H9 (cell line): ENCODE measurements around the gene CRAT. TPM values are rescaled to one million over a fixed set of nuclear protein-coding genes. Genes with fewer than 3 reads are reported as not detected.

Experiments
- DNase-seq: peaks from one replicate; pipeline ENCODE4 v3.0.0-alpha.2; 2017
- H2AFZ ChIP-seq: one replicate; pipeline ENCODE4 v1.6.1; 2013; ENCODE audit warnings: mild to moderate bottlenecking, low read length, control low read depth, moderate library complexity
- H2AK5ac ChIP-seq: 2 replicates; pipeline ENCODE4 v1.6.1; 2013; ENCODE audit warnings: low read length, control low read depth, mixed read lengths; ENCODE audit not compliant: insufficient read length
- H2BK120ac ChIP-seq: one replicate; pipeline ENCODE4 v1.6.1; 2013; ENCODE audit warnings: low read depth, mild to moderate bottlenecking, low read length, control low read depth, inconsistent platforms; ENCODE audit not compliant: poor library complexity, severe bottlenecking
- H2BK12ac ChIP-seq: 2 replicates; pipeline ENCODE4 v1.6.1; 2013; ENCODE audit warnings: low read length, control low read depth, mixed read lengths, low read depth; ENCODE audit not compliant: insufficient read length
- H2BK15ac ChIP-seq: 2 replicates; pipeline ENCODE4 v1.6.1; 2013; ENCODE audit warnings: low read depth, low read length, control low read depth
- H2BK20ac ChIP-seq: one replicate; pipeline ENCODE4 v1.6.1; 2013; ENCODE audit warnings: low read depth, mild to moderate bottlenecking, low read length, control low read depth, inconsistent platforms; ENCODE audit not compliant: poor library complexity, severe bottlenecking
- H2BK5ac ChIP-seq: 2 replicates; pipeline ENCODE4 v1.6.1; 2013; ENCODE audit warnings: low read length, control low read depth, mixed read lengths; ENCODE audit not compliant: insufficient read length
- H3K14ac ChIP-seq: 2 replicates; pipeline ENCODE4 v1.6.1; 2013; ENCODE audit warnings: low read length, control low read depth; ENCODE audit not compliant: insufficient read depth
- H3K18ac ChIP-seq: 2 replicates; pipeline ENCODE4 v1.6.1; 2013; ENCODE audit warnings: low read depth, mild to moderate bottlenecking, mixed read lengths, low read length, control low read depth; ENCODE audit not compliant: insufficient read length
- H3K23ac ChIP-seq: 2 replicates; pipeline ENCODE4 v1.6.1; 2013; ENCODE audit warnings: low read length, control low read depth, mixed read lengths, low read depth; ENCODE audit not compliant: insufficient read length
- H3K23me2 ChIP-seq: 2 replicates; pipeline ENCODE4 v1.6.1; 2013; ENCODE audit warnings: low read depth, mild to moderate bottlenecking, mixed read lengths, low read length, control low read depth; ENCODE audit not compliant: insufficient read length, poor library complexity, severe bottlenecking
- H3K27ac ChIP-seq: 2 replicates; pipeline ENCODE4 v1.5.1; 2013; ENCODE audit warnings: low read length, control low read depth, mixed read lengths, low read depth; ENCODE audit not compliant: insufficient read length
- H3K27me3 ChIP-seq: 2 replicates; pipeline ENCODE4 v1.6.1; 2013; ENCODE audit warnings: low read length, control low read depth, inconsistent platforms; ENCODE audit not compliant: insufficient read depth
- H3K4ac ChIP-seq: 2 replicates; pipeline ENCODE4 v1.6.1; 2013; ENCODE audit warnings: low read depth, mild to moderate bottlenecking, control low read depth, inconsistent platforms, low read length, moderate library complexity
- H3K4me1 ChIP-seq: 2 replicates; pipeline ENCODE4 v1.6.1; 2013; ENCODE audit warnings: low read length, control low read depth, inconsistent platforms; ENCODE audit not compliant: insufficient read depth
- H3K4me2 ChIP-seq: 2 replicates; pipeline ENCODE4 v1.6.1; 2013; ENCODE audit warnings: low read length, control low read depth, mixed read lengths; ENCODE audit not compliant: insufficient read length, insufficient read depth
- H3K56ac ChIP-seq: 2 replicates; pipeline ENCODE4 v1.6.1; 2013; ENCODE audit warnings: low read depth, mild to moderate bottlenecking, mixed read lengths, low read length, control low read depth; ENCODE audit not compliant: insufficient read length
- H3K79me1 ChIP-seq: 2 replicates; pipeline ENCODE4 v1.6.1; 2013; ENCODE audit warnings: low read depth, mild to moderate bottlenecking, moderate library complexity, low read length, control low read depth, inconsistent platforms; ENCODE audit not compliant: insufficient read depth, poor library complexity, severe bottlenecking
- H3K79me2 ChIP-seq: 2 replicates; pipeline ENCODE4 v1.6.1; 2013; ENCODE audit warnings: low read length, control low read depth, inconsistent platforms; ENCODE audit not compliant: insufficient read depth
- H3K9ac ChIP-seq: 2 replicates; pipeline ENCODE4 v1.6.1; 2013; ENCODE audit warnings: low read length, control low read depth, mixed read lengths; ENCODE audit not compliant: insufficient read length; ENCODE audit errors: extremely low read depth
- H3K9me3 ChIP-seq: one replicate; pipeline ENCODE4 v1.6.1; 2013; ENCODE audit warnings: low read depth, low read length, inconsistent platforms; ENCODE audit not compliant: control insufficient read depth
- H3T11ph ChIP-seq: one replicate; pipeline ENCODE4 v1.6.1; 2013; ENCODE audit warnings: mild to moderate bottlenecking, low read length, control low read depth, inconsistent platforms
- H4K20me1 ChIP-seq: one replicate; pipeline ENCODE4 v1.6.1; 2013; ENCODE audit not compliant: control insufficient read depth, insufficient read length, insufficient read depth
- H4K5ac ChIP-seq: 2 replicates; pipeline ENCODE4 v1.6.1; 2013; ENCODE audit warnings: low read depth, mild to moderate bottlenecking, mixed read lengths, low read length, control low read depth; ENCODE audit not compliant: insufficient read length
- H4K8ac ChIP-seq: replicated peaks from 2 replicates; pipeline ENCODE4 v1.6.1; 2013; ENCODE audit warnings: low read length, control low read depth, mixed read lengths, low read depth; ENCODE audit not compliant: insufficient read length
- H4K91ac ChIP-seq: 2 replicates; pipeline ENCODE4 v1.6.1; 2013; ENCODE audit warnings: low read depth, mild to moderate bottlenecking, moderate library complexity, mixed read lengths, low read length, control low read depth; ENCODE audit not compliant: insufficient read length
- H3K27ac Mint-ChIP-seq, 3 experiments: 2 replicates in 2 of 3; 3 replicates in 1 of 3; pipeline ENCODE4 v1.8.0; 2020 to 2021; ENCODE audit warnings: mixed read lengths in 3 of 3, mild to moderate bottlenecking in 1 of 3, moderate library complexity in 1 of 3
- H3K27me3 Mint-ChIP-seq: 2 replicates; pipeline ENCODE4 v1.8.0; 2021; ENCODE audit warnings: low read depth, mild to moderate bottlenecking, moderate library complexity, mixed read lengths
- H3K36me3 Mint-ChIP-seq, 3 experiments: 2 replicates in 2 of 3; 3 replicates in 1 of 3; pipeline ENCODE4 v1.8.0; 2020 to 2021; ENCODE audit warnings: low read depth in 3 of 3, mixed read lengths in 3 of 3; ENCODE audit not compliant: insufficient read depth in 1 of 3
- H3K4me1 Mint-ChIP-seq, 2 experiments: 2 replicates each; pipeline ENCODE4 v1.8.0; 2020; ENCODE audit warnings: mixed read lengths in 2 of 2
- H3K4me3 Mint-ChIP-seq, 2 experiments: 2 replicates in 1 of 2; 3 replicates in 1 of 2; pipeline ENCODE4 v1.8.0; 2020 to 2021; ENCODE audit warnings: mild to moderate bottlenecking in 2 of 2, mixed read lengths in 2 of 2, moderate library complexity in 1 of 2
- H3K9me3 Mint-ChIP-seq, 2 experiments: 2 replicates in 1 of 2; 3 replicates in 1 of 2; pipeline ENCODE4 v1.8.0; 2020; ENCODE audit warnings: mild to moderate bottlenecking in 2 of 2, mixed read lengths in 2 of 2, moderate library complexity in 1 of 2
- CTCF ChIP-seq: fragments of 200-600 bp; sonication (generic); conservative IDR thresholded peaks from 3 replicates; pipeline ENCODE4 v1.8.0; 2021; ENCODE audit warnings: antibody characterized with exemption, mild to moderate bottlenecking
- WGBS: extraction: QIAGEN DNeasy Blood & Tissue Kit; methylation state at CpG from one replicate; pipeline ENCODE4 v1.1.7; 2013; ENCODE audit warnings: missing lambda C conversion rate, low lambda C conversion rate, mixed read lengths; ENCODE audit not compliant: insufficient read length; ENCODE audit errors: extremely low coverage; 5-methylcytosine and 5-hydroxymethylcytosine counted together
- total RNA-seq: library from RNA; stranded (reverse); gene quantifications from 2 replicates; pipeline ENCODE4 v1.2.1, GENCODE V29; 2021

CRAT gene
- total RNA-seq, 1 experiment from 2014 or later: 15.0 TPM

- Histone ChIP-seq H4K8ac (no peak overlapping the region), H2BK12ac (no peak overlapping the region), H3T11ph (no peak overlapping the region), H2AFZ (no peak overlapping the region), H3K4me1 (peaks cover 13% of the 10 kb centered on the region; the same call in 1 of the 2 replicates), H2BK5ac (no peak overlapping the region), H3K23me2 (peaks cover 5% of the 10 kb centered on the region), H3K79me1 (no peaks in the 10 kb centered on the region), H3K23ac (no peak overlapping the region), H3K27ac (no peak overlapping the region), H3K79me2 (no peaks in the 10 kb centered on the region), H3K56ac (no peak overlapping the region), H3K27me3 (no peaks in the 10 kb centered on the region), H3K4ac (no peak overlapping the region), H4K91ac (no peak overlapping the region), H4K5ac (no peak overlapping the region), H2BK20ac (no peak overlapping the region), H4K20me1 (no peaks in the 10 kb centered on the region), H3K9me3 (no peaks in the 10 kb centered on the region), H3K4me2 (peak overlapping the region; percentile 5), H2BK120ac (no peak overlapping the region), H3K18ac (peak overlapping the region; percentile 67), H3K9ac (no peak overlapping the region), H2BK15ac (no peak overlapping the region), H2AK5ac (no peak overlapping the region), H3K14ac (peak overlapping the region; percentile 80)
- H3K27me3 Mint-ChIP-seq: peaks cover 1% of the 10 kb centered on the region; the same call in 1 of the 2 replicates
- H3K36me3 Mint-ChIP-seq: peaks cover 14 to 48% (median 32%) of the 10 kb centered on the region in 3 experiments; a peak in 6 of 7 replicates
- peak overlapping the region; percentile 96 to 99 (median 97) for H3K27ac Mint-ChIP-seq
- H3K4me3 Mint-ChIP-seq: peak overlapping the region; percentile 50 to 79
- no CpG with 5 or more reads among the region's 13 CpGs for WGBS
- H3K9me3 Mint-ChIP-seq: no peaks in the 10 kb centered on the region; a peak in 1 of 5 replicates
- no peak for TF ChIP-seq CTCF
- peak; percentile 45 for DNase-seq
- H3K4me1 Mint-ChIP-seq: peaks cover 53 to 66% of the 10 kb centered on the region in 2 experiments
Measured at GRCh38 chr9:129141066-129142041, 30.8 kb upstream of the CRAT start.
